GM12892 (cell line): ENCODE data around the gene GPT2.

ENCODE experiments used
- POLR2A ChIP-seq: IDR thresholded peaks from 2 replicates; pipeline ENCODE4 v1.6.1; 2011; ENCODE audit warnings: low read depth, low read length, control low read depth
- POLR2AphosphoS5 ChIP-seq: IDR thresholded peaks from 2 replicates; pipeline ENCODE4 v1.6.1; 2011; ENCODE audit warnings: low read depth, low read length, control low read depth
- TAF1 ChIP-seq: IDR thresholded peaks from 2 replicates; pipeline ENCODE4 v1.6.1; 2011; ENCODE audit warnings: low read depth, mild to moderate bottlenecking, control low read depth, low read length, borderline replicate concordance

DNA sequence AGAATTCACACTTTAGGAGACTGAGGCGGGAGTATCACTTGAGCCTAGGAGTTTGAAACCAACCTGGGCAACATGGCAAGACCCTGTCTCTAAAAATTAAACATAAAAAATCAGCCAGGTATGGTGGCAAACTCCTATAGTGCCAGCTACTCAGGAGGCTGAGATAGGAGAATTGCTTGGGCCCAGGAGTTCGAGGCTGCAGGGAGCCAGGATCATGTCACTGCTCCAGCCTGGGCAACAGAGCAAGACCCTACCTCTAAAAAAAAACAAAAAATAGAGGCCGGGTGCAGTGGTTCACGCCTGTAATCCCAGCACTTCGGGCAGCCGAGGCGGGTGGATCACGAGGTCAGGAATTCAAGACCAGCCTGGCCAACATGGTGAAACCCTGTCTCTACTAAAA is 8.9 kb upstream of the GPT2 start:
- TF ChIP-seq POLR2A: no peak
- no peak for TF ChIP-seq POLR2AphosphoS5
- no peak for TF ChIP-seq TAF1
